Neutrophil (primary cell): ENCODE data around the gene B4GALT7.
"Not testable (repeated sequence)": the region's sequence is repeated elsewhere in the genome, so short reads cannot be mapped to it uniquely, and the experiment has no call there.

Experiments
- H3K27ac ChIP-seq: fragments of 200-600 bp; sonication (generic); 2 replicates; pipeline ENCODE4 v1.5.1; 2016; ENCODE audit warnings: mild to moderate bottlenecking, moderate library complexity
- H3K27me3 ChIP-seq: fragments of 200-600 bp; sonication (generic); 2 replicates; pipeline ENCODE4 v1.6.0; 2016; ENCODE audit warnings: mild to moderate bottlenecking
- H3K36me3 ChIP-seq: fragments of 200-600 bp; sonication (generic); 2 replicates; pipeline ENCODE4 v1.5.1; 2017
- H3K4me1 ChIP-seq, 2 experiments: fragments of 200-600 bp in 1 of 2; sonication (generic) in 1 of 2; 1 replicate in 1 of 2; 2 replicates in 1 of 2; pipeline versions ENCODE4 v1.5.1 to v1.6.1; 2013 to 2016; ENCODE audit warnings: low read depth in 1 of 2, low read length in 1 of 2, mild to moderate bottlenecking in 1 of 2, moderate library complexity in 1 of 2; ENCODE audit not compliant: control insufficient read depth in 1 of 2, insufficient read depth in 1 of 2
- H3K4me3 ChIP-seq, 2 experiments: fragments of 200-600 bp in 1 of 2; sonication (generic) in 1 of 2; 1 replicate in 1 of 2; 2 replicates in 1 of 2; pipeline ENCODE4 v1.5.1; 2013 to 2016; ENCODE audit warnings: low read depth in 1 of 2, low read length in 1 of 2, mild to moderate bottlenecking in 1 of 2, moderate library complexity in 1 of 2
- H3K9me3 ChIP-seq: fragments of 200-600 bp; sonication (generic); 2 replicates; pipeline ENCODE4 v1.5.1; 2016

B4GALT7 gene

DNA sequence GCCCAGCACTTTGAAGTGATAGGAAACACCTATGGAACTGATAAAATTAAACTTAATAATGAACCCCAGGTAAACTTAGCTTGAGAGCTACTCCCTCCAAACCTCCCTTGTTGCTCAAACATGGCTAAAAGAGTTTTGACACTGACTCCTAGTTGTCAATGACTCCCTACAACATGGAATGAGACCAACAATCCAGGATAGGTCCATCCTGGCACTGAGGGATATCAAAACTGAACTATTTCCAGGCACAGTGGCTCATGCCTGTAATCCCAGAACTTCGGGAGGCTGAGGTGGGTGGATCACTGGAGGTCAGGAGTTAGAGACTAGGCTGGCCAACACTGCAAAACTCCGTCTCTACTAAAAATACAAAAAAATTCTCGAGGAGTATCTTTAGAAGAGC lies 58.6 kb downstream of the B4GALT7 start:
- not testable (repeated sequence) for H3K27me3 ChIP-seq, H3K36me3 ChIP-seq, H3K4me3 ChIP-seq, H3K27ac ChIP-seq, H3K9me3 ChIP-seq, H3K4me1 ChIP-seq
